ENCODE data around the gene THBS1. TPM values are rescaled to one million over a fixed set of nuclear protein-coding genes. Genes with fewer than 3 reads are reported as not detected.

THBS1 gene
- total RNA-seq, 4 donors from 2014 or later: 119 to 341 (median 210) TPM

GRCh38 chr15:39598958-39599845, 18.3 kb downstream of the THBS1 start:
- Histone ChIP-seq H3K4me1 (no peaks in the 10 kb centered on the region), H3K4me3 (no peak overlapping the region), H3K27ac (peak overlapping the region in 1 of 2 donors; percentile 0), H3K9me3 (no peaks in the 10 kb centered on the region), H3K27me3 (no peaks in the 10 kb centered on the region), H3K36me3 (peaks cover 0 to 6% of the 10 kb centered on the region in 2 donors)
- TF ChIP-seq POLR2A (IDR thresholded peaks at IDR 0.05): no peak
- TF ChIP-seq CTCF (IDR thresholded peaks at IDR 0.05): no peak
- intact Hi-C loops (cut with DNase I; ENCODE audit: low total_unique reads): no loop called here
- DNase-seq: no peak

GRCh38 chr15:39599871-39600270, 19.0 kb downstream of the THBS1 start:
- H3K4me3 ChIP-seq: no peak overlapping the region
- peaks cover 0 to 6% of the 10 kb centered on the region in 2 donors for H3K36me3 ChIP-seq
- no peak for DNase-seq
- H3K27me3 ChIP-seq: no peaks in the 10 kb centered on the region
- H3K4me1 ChIP-seq: no peaks in the 10 kb centered on the region
- TF ChIP-seq POLR2A (IDR thresholded peaks at IDR 0.05) (no peak), CTCF (IDR thresholded peaks at IDR 0.05) (no peak)
- intact Hi-C loops (cut with DNase I; ENCODE audit: low total_unique reads): no loop called here
- H3K9me3 ChIP-seq: no peaks in the 10 kb centered on the region
- no peak overlapping the region for H3K27ac ChIP-seq

GRCh38 chr15:39602143-39602542, 21.3 kb downstream of the THBS1 start:
- Histone ChIP-seq H3K27ac (no peak overlapping the region), H3K4me3 (no peak overlapping the region), H3K27me3 (no peaks in the 10 kb centered on the region), H3K4me1 (no peaks in the 10 kb centered on the region), H3K9me3 (no peaks in the 10 kb centered on the region), H3K36me3 (peaks cover 0 to 1% of the 10 kb centered on the region in 2 donors)
- DNase-seq: no peak
- TF ChIP-seq POLR2A (IDR thresholded peaks at IDR 0.05): no peak
- TF ChIP-seq CTCF (IDR thresholded peaks at IDR 0.05): no peak
- intact Hi-C loops (cut with DNase I; ENCODE audit: low total_unique reads): no loop called here

GRCh38 chr15:39605146-39605545, 24.3 kb downstream of the THBS1 start:
- Histone ChIP-seq H3K36me3 (no peaks in the 10 kb centered on the region), H3K9me3 (peaks cover 0 to under 1% of the 10 kb centered on the region in 2 donors), H3K4me3 (no peak overlapping the region), H3K27ac (no peak overlapping the region), H3K4me1 (no peaks in the 10 kb centered on the region), H3K27me3 (no peaks in the 10 kb centered on the region)
- intact Hi-C loops (cut with DNase I; ENCODE audit: low total_unique reads): no loop called here
- DNase-seq: no peak
- TF ChIP-seq POLR2A (IDR thresholded peaks at IDR 0.05) (no peak), CTCF (IDR thresholded peaks at IDR 0.05) (no peak)

Measured in uterus (tissue), 4 donors.